ENCODE measurements around the gene UBE4B.
"Not testable (repeated sequence)": the region's sequence is repeated elsewhere in the genome, so short reads cannot be mapped to it uniquely, and the experiment has no call there.

Gene UBE4B

GRCh38 chr1:10204003-10204642 is 171.4 kb downstream of the UBE4B start:
- CTCF ChIA-PET, result interaction anchor here (1.2 kb wide), 1 partner anchor 51 kb away, joined by 3 read pairs; no protein-coding TSS in a partner anchor
- H3K27ac ChIP-seq (ENCODE audit: insufficient read depth in 1 of 2, low read depth in 1 of 2, low read length in 2 of 2, poor library complexity in 1 of 2, severe bottlenecking in 2 of 2), result no peak overlapping the region
- POLR2A ChIA-PET, result interaction anchor here (0.6 kb wide), 1 partner anchor 23 kb away, joined by 3 read pairs; no protein-coding TSS in a partner anchor
- WGBS (ENCODE audit: insufficient coverage), result 100% methylated on average over 2 of the region's 7 CpGs
- no peak overlapping the region for H3K4me3 ChIP-seq (ENCODE audit: control insufficient read depth in 1 of 7, extremely low read depth in 1 of 7, insufficient read depth in 4 of 7, low read depth in 2 of 7, low read length in 6 of 7)
- DNase-seq, result no peak
- peaks cover 0 to 6% (median under 1%) of the 10 kb centered on the region in 5 experiments for H3K27me3 ChIP-seq (replicated peaks in 2 of 5; ENCODE audit: control insufficient read depth in 4 of 5, insufficient read depth in 5 of 5, low read length in 4 of 5)
- H3K9me3 ChIP-seq (ENCODE audit: control extremely low read depth in 1 of 5, control insufficient read depth in 4 of 5, insufficient read depth in 2 of 5, low read depth in 1 of 5, low read length in 4 of 5), result no peaks in the 10 kb centered on the region
- no peaks in the 10 kb centered on the region for H3K36me3 ChIP-seq (ENCODE audit: control insufficient read depth in 4 of 4, insufficient read depth in 4 of 4, low read length in 3 of 4)
- no peaks in the 10 kb centered on the region for H3K4me1 ChIP-seq (ENCODE audit: control extremely low read depth in 1 of 4, control insufficient read depth in 4 of 4, insufficient read depth in 4 of 4, low read length in 3 of 4)

- H3K9me3 ChIP-seq (ENCODE audit: control extremely low read depth in 1 of 5, control insufficient read depth in 4 of 5, insufficient read depth in 2 of 5, low read depth in 1 of 5, low read length in 4 of 5); H3K27me3 ChIP-seq (replicated peaks in 2 of 5; ENCODE audit: control insufficient read depth in 4 of 5, insufficient read depth in 5 of 5, low read length in 4 of 5); H3K36me3 ChIP-seq (ENCODE audit: control insufficient read depth in 4 of 4, insufficient read depth in 4 of 4, low read length in 3 of 4); H3K4me1 ChIP-seq (ENCODE audit: control extremely low read depth in 1 of 4, control insufficient read depth in 4 of 4, insufficient read depth in 4 of 4, low read length in 3 of 4); CTCF ChIA-PET; H3K4me3 ChIP-seq (ENCODE audit: control insufficient read depth in 1 of 7, extremely low read depth in 1 of 7, insufficient read depth in 4 of 7, low read depth in 2 of 7, low read length in 6 of 7); H3K27ac ChIP-seq (ENCODE audit: insufficient read depth in 1 of 2, low read depth in 1 of 2, low read length in 2 of 2, poor library complexity in 1 of 2, severe bottlenecking in 2 of 2); DNase-seq: not testable (repeated sequence)
- POLR2A ChIA-PET, result interaction anchor here (0.6 to 0.7 kb wide), 2 partner anchors 165 to 312 kb away, joined by 3 read pairs; no protein-coding TSS in a partner anchor
- 98% methylated on average over 6 of the region's 14 CpGs for WGBS (ENCODE audit: insufficient coverage)
These were observed 172.4 kb downstream of the UBE4B start for GRCh38 chr1:10205206-10205605.

DNA sequence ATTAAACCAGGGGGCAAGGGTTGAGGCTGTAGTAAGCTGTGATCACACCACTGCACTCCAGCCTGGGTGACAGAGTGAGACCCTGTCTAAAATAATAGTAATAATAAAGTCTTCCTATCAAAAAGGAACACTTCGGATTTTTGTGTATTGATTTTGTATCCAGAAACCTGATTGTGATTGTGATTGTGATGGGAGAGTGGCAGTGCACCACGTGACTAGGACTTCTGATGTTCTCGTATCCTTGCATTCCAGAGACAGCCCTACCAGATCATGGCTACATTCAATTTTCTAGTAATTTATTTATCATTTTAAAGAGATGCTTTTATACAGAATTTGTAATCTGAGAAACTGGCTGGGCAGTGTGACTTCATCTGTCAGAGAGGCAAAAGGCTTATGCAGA is 175.1 kb downstream of the UBE4B start:
- DNase-seq, result no peak
- ChIA-PET CTCF (interaction anchor here (1.2 to 3.3 kb wide), 4 partner anchors 25 to 129 kb away, joined by 3 to 13 read pairs (median 5); no protein-coding TSS in a partner anchor), POLR2A (no interaction called here)
- H3K27me3 ChIP-seq (replicated peaks in 2 of 5; ENCODE audit: control insufficient read depth in 4 of 5, insufficient read depth in 5 of 5, low read length in 4 of 5), result peaks cover 0 to 8% (median 2%) of the 10 kb centered on the region in 5 experiments
- peaks cover 3 to 16% (median 14%) of the 10 kb centered on the region in 4 experiments for H3K4me1 ChIP-seq (ENCODE audit: control extremely low read depth in 1 of 4, control insufficient read depth in 4 of 4, insufficient read depth in 4 of 4, low read length in 3 of 4)
- no CpG with 5 or more reads among the region's 3 CpGs for WGBS (ENCODE audit: insufficient coverage)
- H3K27ac ChIP-seq (ENCODE audit: insufficient read depth in 1 of 2, low read depth in 1 of 2, low read length in 2 of 2, poor library complexity in 1 of 2, severe bottlenecking in 2 of 2), result no peak overlapping the region
- no peaks in the 10 kb centered on the region for H3K9me3 ChIP-seq (ENCODE audit: control extremely low read depth in 1 of 5, control insufficient read depth in 4 of 5, insufficient read depth in 2 of 5, low read depth in 1 of 5, low read length in 4 of 5)
- H3K36me3 ChIP-seq (ENCODE audit: control insufficient read depth in 4 of 4, insufficient read depth in 4 of 4, low read length in 3 of 4), result no peaks in the 10 kb centered on the region
- no peak overlapping the region for H3K4me3 ChIP-seq (ENCODE audit: control insufficient read depth in 1 of 7, extremely low read depth in 1 of 7, insufficient read depth in 4 of 7, low read depth in 2 of 7, low read length in 6 of 7)

GRCh38 chr1:10208537-10208936 is 175.8 kb downstream of the UBE4B start:
- 85% methylated on average over 4 of the region's 11 CpGs for WGBS (ENCODE audit: insufficient coverage)
- Histone ChIP-seq H3K27ac (ENCODE audit: insufficient read depth in 1 of 2, low read depth in 1 of 2, low read length in 2 of 2, poor library complexity in 1 of 2, severe bottlenecking in 2 of 2) (no peak overlapping the region), H3K27me3 (replicated peaks in 2 of 5; ENCODE audit: control insufficient read depth in 4 of 5, insufficient read depth in 5 of 5, low read length in 4 of 5) (peaks cover 0 to 8% (median 2%) of the 10 kb centered on the region in 5 experiments), H3K36me3 (ENCODE audit: control insufficient read depth in 4 of 4, insufficient read depth in 4 of 4, low read length in 3 of 4) (no peaks in the 10 kb centered on the region), H3K4me1 (ENCODE audit: control extremely low read depth in 1 of 4, control insufficient read depth in 4 of 4, insufficient read depth in 4 of 4, low read length in 3 of 4) (peaks cover 3 to 16% (median 14%) of the 10 kb centered on the region in 4 experiments), H3K4me3 (ENCODE audit: control insufficient read depth in 1 of 7, extremely low read depth in 1 of 7, insufficient read depth in 4 of 7, low read depth in 2 of 7, low read length in 6 of 7) (no peak overlapping the region), H3K9me3 (ENCODE audit: control extremely low read depth in 1 of 5, control insufficient read depth in 4 of 5, insufficient read depth in 2 of 5, low read depth in 1 of 5, low read length in 4 of 5) (no peaks in the 10 kb centered on the region)
- DNase-seq, result peak in 2 of 3 donors; percentile 61 to 62
- ChIA-PET CTCF (interaction anchor here (0.6 to 3.3 kb wide), 12 partner anchors 7 to 285 kb away, joined by 3 to 15 read pairs (median 5); partner anchors contain the start of gene CENPS), POLR2A (no interaction called here)

DNA sequence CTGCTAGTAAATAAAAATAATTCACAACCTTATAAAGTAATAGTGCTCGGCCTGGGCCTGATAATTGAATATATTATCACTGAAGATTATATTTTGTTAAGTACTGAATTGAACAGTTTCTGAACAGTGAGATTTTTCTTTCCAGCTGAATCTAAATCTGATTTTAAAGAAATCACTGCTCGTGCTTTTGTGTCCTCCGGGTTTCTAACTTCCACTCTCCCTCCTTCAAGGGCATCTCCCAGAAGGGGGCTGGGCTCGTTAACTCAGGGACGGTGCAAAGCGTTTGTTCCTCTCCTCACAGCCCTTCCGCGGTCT is 176.8 kb downstream of the UBE4B start:
- Histone ChIP-seq H3K27ac (ENCODE audit: insufficient read depth in 1 of 2, low read depth in 1 of 2, low read length in 2 of 2, poor library complexity in 1 of 2, severe bottlenecking in 2 of 2) (no peak overlapping the region), H3K9me3 (ENCODE audit: control extremely low read depth in 1 of 5, control insufficient read depth in 4 of 5, insufficient read depth in 2 of 5, low read depth in 1 of 5, low read length in 4 of 5) (no peaks in the 10 kb centered on the region), H3K4me3 (ENCODE audit: control insufficient read depth in 1 of 7, extremely low read depth in 1 of 7, insufficient read depth in 4 of 7, low read depth in 2 of 7, low read length in 6 of 7) (peak overlapping the region; percentile 73 to 91 (median 87)), H3K4me1 (ENCODE audit: control extremely low read depth in 1 of 4, control insufficient read depth in 4 of 4, insufficient read depth in 4 of 4, low read length in 3 of 4) (peaks cover 3 to 18% (median 16%) of the 10 kb centered on the region in 4 experiments), H3K27me3 (replicated peaks in 2 of 5; ENCODE audit: control insufficient read depth in 4 of 5, insufficient read depth in 5 of 5, low read length in 4 of 5) (peaks cover 0 to 8% (median 2%) of the 10 kb centered on the region in 5 experiments), H3K36me3 (ENCODE audit: control insufficient read depth in 4 of 4, insufficient read depth in 4 of 4, low read length in 3 of 4) (no peaks in the 10 kb centered on the region)
- ChIA-PET CTCF (interaction anchor here (0.6 to 3.3 kb wide), 19 partner anchors 8 to 284 kb away, joined by 3 to 15 read pairs (median 4); partner anchors contain the start of gene CENPS), POLR2A (no interaction called here)
- WGBS (ENCODE audit: insufficient coverage), result 0% methylated on average over 7 of the region's 8 CpGs
- DNase-seq, result no peak

- ChIA-PET POLR2A (no interaction called here), CTCF (interaction anchor here (0.6 to 3.3 kb wide), 23 partner anchors 9 to 220 kb away, joined by 3 to 15 read pairs (median 4); partner anchors contain the start of gene CENPS)
- peak within 1 kb of the TSS in 1 of 2 experiments; percentile 61 for H3K27ac ChIP-seq (ENCODE audit: insufficient read depth in 1 of 2, low read depth in 1 of 2, low read length in 2 of 2, poor library complexity in 1 of 2, severe bottlenecking in 2 of 2)
- peaks cover 0 to 8% (median 2%) of the 10 kb centered on the region in 5 experiments for H3K27me3 ChIP-seq (replicated peaks in 2 of 5; ENCODE audit: control insufficient read depth in 4 of 5, insufficient read depth in 5 of 5, low read length in 4 of 5)
- H3K4me3 ChIP-seq (ENCODE audit: control insufficient read depth in 1 of 7, extremely low read depth in 1 of 7, insufficient read depth in 4 of 7, low read depth in 2 of 7, low read length in 6 of 7), result peak within 1 kb of the TSS; percentile 73 to 91 (median 87)
- peaks cover 3 to 18% (median 16%) of the 10 kb centered on the region in 4 experiments for H3K4me1 ChIP-seq (ENCODE audit: control extremely low read depth in 1 of 4, control insufficient read depth in 4 of 4, insufficient read depth in 4 of 4, low read length in 3 of 4)
- DNase-seq, result peak; percentile 96 to 97 (median 97)
- no peaks in the 10 kb centered on the region for H3K36me3 ChIP-seq (ENCODE audit: control insufficient read depth in 4 of 4, insufficient read depth in 4 of 4, low read length in 3 of 4)
- no peaks in the 10 kb centered on the region for H3K9me3 ChIP-seq (ENCODE audit: control extremely low read depth in 1 of 5, control insufficient read depth in 4 of 5, insufficient read depth in 2 of 5, low read depth in 1 of 5, low read length in 4 of 5)
- under 1% methylated on average over 63 of the region's 107 CpGs for WGBS (ENCODE audit: insufficient coverage)
These were observed 177.4 kb downstream of the UBE4B start, which contains the start of gene KIF1B for GRCh38 chr1:10209905-10210810. KIF1B (plus strand) TSS chr1:10210570; CDS start chr1:10232329, 21,759 bp downstream.
